Bronchus fibroblast of lung (primary cell): ENCODE results near the gene TROAP. TPM values are rescaled to one million over a fixed set of nuclear protein-coding genes. Genes with fewer than 3 reads are reported as not detected.

Source experiments
- total RNA-seq: library from RNA; depleted of rRNA; stranded (reverse); fragments of >200 nt; gene quantifications from 2 replicates; pipeline ENCODE4 v1.2.3, GENCODE V29; 2015

The TROAP gene, protein sequence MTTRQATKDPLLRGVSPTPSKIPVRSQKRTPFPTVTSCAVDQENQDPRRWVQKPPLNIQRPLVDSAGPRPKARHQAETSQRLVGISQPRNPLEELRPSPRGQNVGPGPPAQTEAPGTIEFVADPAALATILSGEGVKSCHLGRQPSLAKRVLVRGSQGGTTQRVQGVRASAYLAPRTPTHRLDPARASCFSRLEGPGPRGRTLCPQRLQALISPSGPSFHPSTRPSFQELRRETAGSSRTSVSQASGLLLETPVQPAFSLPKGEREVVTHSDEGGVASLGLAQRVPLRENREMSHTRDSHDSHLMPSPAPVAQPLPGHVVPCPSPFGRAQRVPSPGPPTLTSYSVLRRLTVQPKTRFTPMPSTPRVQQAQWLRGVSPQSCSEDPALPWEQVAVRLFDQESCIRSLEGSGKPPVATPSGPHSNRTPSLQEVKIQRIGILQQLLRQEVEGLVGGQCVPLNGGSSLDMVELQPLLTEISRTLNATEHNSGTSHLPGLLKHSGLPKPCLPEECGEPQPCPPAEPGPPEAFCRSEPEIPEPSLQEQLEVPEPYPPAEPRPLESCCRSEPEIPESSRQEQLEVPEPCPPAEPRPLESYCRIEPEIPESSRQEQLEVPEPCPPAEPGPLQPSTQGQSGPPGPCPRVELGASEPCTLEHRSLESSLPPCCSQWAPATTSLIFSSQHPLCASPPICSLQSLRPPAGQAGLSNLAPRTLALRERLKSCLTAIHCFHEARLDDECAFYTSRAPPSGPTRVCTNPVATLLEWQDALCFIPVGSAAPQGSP
- total RNA-seq: 35.8 and 40.1 TPM in 2 replicates

DNA sequence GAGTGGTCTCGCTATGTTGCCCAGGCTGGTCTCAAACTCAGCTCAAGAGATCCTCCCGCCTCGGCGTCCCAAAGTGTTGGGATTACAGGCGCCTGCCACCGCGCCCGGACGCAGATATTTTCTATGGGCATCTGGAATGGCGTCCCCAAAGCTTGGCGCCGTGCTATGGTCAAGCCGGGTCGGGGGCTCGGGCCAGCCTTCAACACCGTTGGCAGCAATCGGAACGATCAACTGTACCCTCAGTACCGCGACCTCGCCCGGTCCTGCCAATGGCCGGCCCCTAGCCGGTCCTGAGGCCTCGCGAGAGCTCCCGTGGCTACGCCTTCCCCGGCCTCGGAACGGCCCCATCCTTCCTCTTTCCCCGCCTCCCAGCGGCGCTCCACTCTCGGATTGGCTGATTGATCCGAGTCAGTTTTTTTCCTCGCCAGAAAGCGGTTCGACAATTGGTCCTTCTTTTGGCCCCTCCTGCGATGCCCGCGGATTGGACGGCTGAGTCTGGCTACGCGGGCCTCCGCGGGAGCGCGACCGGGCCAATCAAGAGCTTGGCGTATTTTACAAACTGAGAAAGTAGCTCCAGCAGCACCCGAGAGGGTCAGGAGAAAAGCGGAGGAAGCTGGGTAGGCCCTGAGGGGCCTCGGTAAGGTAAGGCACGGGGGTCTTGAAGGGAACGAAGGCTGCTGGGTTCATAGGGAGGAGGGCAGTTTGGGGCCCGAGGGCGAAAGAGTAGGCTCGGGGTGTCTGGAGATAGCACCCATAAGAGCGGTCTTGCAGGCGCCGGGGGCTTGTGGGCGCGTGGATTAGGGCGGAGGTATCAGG is at the start of gene TROAP:
TSS of gene TROAP (plus strand) at position 548 of the 816 bp plus-strand sequence. CDS start 354 bp downstream, outside the sequence.

DNA sequence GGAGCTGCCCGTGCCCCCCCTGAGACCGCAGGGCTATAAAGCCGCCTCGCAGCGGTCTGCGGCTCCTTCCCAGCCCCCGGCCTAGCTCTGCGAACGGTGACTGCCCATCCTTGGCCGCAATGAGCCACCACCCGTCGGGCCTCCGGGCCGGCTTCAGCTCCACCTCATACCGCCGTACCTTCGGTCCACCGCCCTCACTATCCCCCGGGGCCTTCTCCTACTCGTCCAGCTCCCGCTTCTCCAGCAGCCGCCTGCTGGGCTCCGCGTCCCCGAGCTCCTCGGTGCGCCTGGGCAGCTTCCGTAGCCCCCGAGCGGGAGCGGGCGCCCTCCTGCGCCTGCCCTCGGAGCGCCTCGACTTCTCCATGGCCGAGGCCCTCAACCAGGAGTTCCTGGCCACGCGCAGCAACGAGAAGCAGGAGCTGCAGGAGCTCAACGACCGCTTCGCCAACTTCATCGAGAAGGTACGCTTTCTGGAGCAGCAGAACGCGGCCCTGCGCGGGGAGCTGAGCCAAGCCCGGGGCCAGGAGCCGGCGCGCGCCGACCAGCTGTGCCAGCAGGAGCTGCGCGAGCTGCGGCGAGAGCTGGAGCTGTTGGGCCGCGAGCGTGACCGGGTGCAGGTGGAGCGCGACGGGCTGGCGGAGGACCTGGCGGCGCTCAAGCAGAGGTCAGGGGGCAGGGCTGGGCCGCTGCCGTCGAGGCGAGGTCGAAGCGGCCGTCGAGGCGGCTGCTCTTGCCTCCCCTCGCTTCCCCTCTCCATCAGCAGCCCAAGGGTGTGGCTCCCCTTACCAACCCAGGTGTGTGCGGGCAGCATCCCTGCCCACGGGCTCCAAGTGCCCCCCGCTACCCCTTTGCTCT is 27.7 kb upstream of the TROAP start, which contains the start of gene PRPH:
TSS of gene PRPH (plus strand) at position 66 of the 855 bp plus-strand sequence. CDS start at position 120, 54 bp downstream.

DNA sequence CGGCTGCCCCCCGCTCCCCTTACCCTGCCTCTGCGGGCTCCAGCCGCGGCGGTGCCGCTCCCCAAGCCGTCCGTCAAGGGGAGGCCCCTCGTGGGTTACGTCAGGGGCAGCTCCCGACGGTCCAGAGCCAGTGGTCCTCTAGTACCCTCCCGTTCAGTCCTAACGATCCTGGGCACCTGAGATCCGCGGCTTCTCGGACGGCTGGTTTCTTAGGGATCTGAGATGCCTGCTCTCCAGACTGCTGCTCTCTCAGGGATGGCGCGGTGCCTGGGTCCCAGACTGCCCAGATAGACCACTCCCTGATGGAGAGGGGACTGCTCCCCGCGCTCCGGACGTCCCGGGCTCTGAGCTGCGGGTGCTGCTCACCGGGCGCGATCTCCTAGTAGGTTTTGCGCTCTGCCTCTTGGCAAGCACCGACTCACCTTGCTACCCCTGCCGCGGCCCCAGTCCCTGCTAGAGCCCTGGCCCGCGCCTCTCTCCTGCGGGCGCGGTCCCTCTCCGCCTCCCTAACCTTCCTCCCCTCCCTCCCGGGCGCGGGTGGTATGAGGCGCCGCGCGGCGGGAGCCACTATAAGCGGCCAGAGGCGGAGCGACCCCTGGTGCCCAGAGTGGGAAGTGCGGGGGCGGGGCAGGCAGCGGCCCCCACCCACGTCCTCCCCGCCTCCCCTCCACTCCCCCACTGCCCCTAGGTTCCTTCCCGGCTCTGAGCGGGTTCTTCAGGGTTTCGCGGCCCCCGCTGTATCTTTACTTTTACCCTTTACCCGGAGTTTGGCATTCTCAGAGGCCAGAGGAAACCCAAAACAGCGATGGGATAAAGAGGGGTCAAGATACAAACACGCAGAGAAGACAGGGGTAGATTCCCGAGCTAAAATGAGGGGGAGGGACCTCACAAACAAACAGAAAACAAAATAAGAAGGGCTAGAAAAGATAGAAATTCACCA is 13.9 kb downstream of the TROAP start, which contains the start of gene C1QL4:
TSS of gene C1QL4 (minus strand) at position 544 of the 940 bp plus-strand sequence. CDS start 711 bp downstream, outside the sequence.

DNA sequence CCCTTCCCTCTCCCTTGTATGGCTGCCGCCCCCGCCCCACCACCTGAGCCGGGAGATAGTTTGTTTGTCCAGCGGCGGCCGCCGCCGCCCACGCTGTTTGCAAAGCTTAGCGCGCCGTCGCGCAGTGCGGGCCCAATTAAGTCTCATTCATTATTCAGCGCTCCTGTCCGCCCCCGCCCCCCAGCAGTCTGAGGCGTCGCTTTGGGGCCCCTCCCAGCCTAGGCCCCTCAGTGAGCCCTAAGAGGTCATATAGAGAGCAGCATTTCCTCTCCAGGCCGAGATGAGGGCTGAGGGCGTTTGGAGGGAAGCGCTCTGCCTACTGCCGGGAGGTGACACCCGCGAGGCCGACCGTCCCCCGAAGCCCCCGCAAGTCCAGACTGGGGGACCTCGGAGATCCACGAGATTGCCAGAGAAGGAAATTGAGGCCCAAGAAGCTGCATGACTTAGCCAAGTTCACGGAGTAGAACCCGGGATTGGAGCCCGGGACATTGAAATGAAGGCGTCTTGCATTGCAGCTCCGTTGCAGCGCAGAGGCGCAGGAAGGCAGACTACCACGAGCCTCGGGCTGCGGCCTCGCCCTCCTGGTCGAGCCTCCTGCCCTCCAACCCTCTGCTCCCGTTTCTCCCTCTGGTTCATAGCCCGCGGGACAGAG is 23.7 kb downstream of the TROAP start, which contains the start of gene DNAJC22:
TSS of gene DNAJC22 (plus strand) at position 230 of the 652 bp plus-strand sequence. CDS start 1,985 bp downstream, outside the sequence.

DNA sequence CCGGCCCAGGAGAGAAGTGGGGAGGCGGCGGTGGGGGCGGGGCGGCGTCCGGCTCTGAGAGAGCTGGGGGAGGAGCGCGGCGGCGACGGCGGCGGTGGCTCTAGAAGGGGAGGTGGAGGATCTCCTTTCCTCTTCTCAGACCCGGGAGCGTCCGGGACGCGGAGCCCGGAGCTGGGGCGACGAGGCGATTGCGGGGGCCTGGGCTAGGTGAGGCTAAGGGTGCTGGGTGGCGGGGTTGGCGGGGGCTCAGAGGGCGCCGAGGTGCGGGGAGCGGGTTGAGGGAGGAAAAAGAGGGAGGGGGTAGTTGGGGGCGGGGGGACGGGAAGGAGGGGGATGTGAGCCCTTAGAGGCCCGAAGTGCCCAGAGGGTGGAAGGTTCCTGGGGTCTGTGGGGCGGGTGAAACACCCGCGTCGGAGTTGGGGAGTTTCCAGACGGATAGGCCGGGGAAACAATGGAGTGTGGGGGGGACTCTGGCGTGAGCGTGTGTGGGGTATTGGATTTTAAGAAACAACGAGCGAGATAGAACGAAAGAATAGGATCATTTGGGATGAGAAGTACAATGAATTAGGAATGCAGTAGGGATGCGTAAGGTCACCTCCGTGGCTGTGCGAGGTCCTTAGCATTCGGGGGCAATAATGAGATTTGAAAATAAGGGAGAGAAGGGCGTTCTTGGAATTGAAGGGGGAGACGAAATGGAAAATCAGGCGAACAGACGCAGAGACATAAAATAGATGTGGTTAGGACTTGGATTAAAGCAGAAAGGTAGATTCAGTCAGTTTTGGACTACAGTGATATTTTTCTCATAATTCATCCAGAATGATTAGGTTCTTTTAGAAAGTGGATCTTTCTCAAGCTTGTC is 44.6 kb downstream of the TROAP start, which contains the start of gene SPATS2:
TSS of gene SPATS2 (plus strand) at position 82 of the 859 bp plus-strand sequence. CDS start 93,551 bp downstream, outside the sequence.

Other genes with a start within 250 kb of the TROAP start
- not detected in 2 replicates for gene DHH, start 228.5 kb upstream of the TROAP start, total RNA-seq
- 31.5 and 32.1 TPM in 2 replicates for gene LMBR1L, start 212.4 kb upstream of the TROAP start, total RNA-seq
- gene TUBA1B, start 191.9 kb upstream of the TROAP start, total RNA-seq: 5,023 and 5,211 TPM in 2 replicates
- gene TUBA1A, start 134.2 kb upstream of the TROAP start, total RNA-seq: 2,369 and 2,410 TPM in 2 replicates
- gene TUBA1C, start 58.2 kb upstream of the TROAP start, total RNA-seq: 1,377 and 1,458 TPM in 2 replicates
- 0.74 and 1.5 TPM in 2 replicates for gene PRPH, start 28.1 kb upstream of the TROAP start, total RNA-seq
- 0.17 and 0.45 TPM in 2 replicates for gene C1QL4, start 13.9 kb downstream of the TROAP start, total RNA-seq
- 9.1 and 9.6 TPM in 2 replicates for gene DNAJC22, start 23.6 kb downstream of the TROAP start, total RNA-seq
- 24.5 and 24.7 TPM in 2 replicates for gene SPATS2, start 44.2 kb downstream of the TROAP start, total RNA-seq
- 0.30 and 2.2 TPM in 2 replicates for gene KCNH3, start 215.8 kb downstream of the TROAP start, total RNA-seq
- gene MCRS1, start 244.9 kb downstream of the TROAP start, total RNA-seq: 76.9 and 78.8 TPM in 2 replicates